ENCODE data around the gene ABCB1. TPM values are rescaled to one million over a fixed set of nuclear protein-coding genes. Genes with fewer than 3 reads are reported as not detected.

ABCB1 gene
- total RNA-seq: 0.86 and 0.97 TPM in 2 replicates

DNA sequence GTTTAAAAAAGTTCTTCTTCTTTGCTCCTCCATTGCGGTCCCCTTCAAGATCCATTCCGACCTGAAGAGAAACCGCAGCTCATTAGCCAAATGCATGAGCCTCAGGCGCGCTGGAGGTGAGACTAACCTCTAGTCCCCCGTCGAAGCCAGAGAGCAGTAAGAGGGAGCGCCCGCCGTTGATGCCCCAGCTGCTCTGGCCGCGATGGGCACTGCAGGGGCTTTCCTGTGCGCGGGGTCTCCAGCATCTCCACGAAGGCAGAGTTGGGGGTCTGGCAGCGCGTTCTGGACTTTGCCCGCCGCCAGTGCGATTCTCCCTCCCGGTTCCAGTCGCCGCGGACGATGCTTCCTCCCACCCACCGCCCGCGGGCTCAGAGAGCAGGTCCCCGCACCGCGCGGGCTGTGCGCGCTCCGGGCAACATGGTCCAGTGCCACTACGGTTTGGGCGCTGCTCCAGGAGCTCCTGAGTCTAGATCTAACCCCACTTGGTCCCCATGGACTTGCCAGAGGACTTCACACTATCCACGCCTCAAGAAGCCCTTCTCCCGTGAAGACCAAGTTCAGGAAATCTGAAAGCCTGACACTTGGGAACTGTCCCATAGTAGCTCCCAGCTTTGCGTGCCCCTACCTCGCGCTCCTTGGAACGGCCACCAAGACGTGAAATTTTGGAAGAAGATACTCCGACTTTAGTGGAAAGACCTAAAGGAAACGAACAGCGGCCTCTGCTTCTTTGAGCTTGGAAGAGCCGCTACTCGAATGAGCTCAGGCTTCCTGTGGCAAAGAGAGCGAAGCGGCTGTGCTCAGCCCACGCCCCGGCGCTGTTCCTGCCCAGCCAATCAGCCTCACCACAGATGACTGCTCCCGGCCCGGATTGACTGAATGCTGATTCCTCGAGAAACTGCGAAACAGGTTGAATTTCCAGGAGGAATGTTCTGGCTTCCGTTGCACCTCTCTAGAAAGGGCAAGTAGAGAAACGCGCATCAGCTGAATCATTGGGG is at the start of gene ABCB1:
Gene ABCB1 (minus strand): TSS at position 755 of the 995 bp plus-strand sequence. CDS start 700 bp downstream, at position 55.
- TF ChIP-seq, protein P1, sequence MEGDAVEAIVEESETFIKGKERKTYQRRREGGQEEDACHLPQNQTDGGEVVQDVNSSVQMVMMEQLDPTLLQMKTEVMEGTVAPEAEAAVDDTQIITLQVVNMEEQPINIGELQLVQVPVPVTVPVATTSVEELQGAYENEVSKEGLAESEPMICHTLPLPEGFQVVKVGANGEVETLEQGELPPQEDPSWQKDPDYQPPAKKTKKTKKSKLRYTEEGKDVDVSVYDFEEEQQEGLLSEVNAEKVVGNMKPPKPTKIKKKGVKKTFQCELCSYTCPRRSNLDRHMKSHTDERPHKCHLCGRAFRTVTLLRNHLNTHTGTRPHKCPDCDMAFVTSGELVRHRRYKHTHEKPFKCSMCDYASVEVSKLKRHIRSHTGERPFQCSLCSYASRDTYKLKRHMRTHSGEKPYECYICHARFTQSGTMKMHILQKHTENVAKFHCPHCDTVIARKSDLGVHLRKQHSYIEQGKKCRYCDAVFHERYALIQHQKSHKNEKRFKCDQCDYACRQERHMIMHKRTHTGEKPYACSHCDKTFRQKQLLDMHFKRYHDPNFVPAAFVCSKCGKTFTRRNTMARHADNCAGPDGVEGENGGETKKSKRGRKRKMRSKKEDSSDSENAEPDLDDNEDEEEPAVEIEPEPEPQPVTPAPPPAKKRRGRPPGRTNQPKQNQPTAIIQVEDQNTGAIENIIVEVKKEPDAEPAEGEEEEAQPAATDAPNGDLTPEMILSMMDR (IDR thresholded peaks at IDR 0.05; ENCODE audit: insufficient read depth, low read depth, low read length): no peak
- peak within 1 kb of the TSS; percentile 5 for H3K4me3 ChIP-seq (ENCODE audit: low read depth, low read length)
- DNase-seq (ENCODE audit: low read depth): peak; percentile 6

DNA sequence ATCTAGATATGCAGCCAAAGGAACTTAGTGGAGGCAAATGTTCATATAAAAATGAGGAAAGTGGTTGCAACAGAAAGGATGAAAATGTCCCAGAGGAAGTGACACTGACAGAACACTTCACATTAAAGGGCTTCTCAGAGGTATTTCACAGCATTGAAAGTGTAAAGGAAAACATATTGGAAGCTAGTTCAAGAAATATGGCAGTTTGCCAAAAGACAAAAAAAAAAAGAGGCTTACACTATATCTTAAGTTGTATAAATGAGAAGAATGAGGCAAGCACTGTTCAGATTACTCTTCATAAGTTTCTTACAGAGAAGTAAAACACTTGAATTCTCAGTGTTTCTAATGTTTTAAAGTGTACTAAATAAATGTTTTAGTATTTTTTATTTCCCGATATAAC is 47.6 kb upstream of the ABCB1 start:
- no peak overlapping the region for H3K4me3 ChIP-seq (ENCODE audit: low read depth, low read length)
- no peak for DNase-seq (ENCODE audit: low read depth)
- TF ChIP-seq, protein P1 (IDR thresholded peaks at IDR 0.05; ENCODE audit: insufficient read depth, low read depth, low read length): no peak

DNA sequence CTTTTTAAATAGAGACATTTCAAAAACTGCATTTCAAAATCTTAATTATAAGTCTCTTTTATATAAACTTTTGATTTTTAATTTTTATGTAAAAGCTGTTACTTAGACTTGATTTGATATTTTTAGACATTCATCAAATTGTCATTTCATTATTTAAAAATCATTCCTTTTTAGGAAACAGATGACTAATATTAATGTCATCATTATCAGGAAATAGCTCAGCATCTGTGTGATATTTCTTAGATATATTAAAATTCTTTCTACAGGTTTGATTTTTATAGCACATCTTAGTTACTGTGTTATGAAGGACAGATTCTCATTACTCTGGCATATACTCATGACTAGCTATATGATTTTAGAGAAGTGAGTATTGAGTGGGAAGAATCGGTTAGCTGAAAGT is 44.8 kb upstream of the ABCB1 start:
- TF ChIP-seq, protein P1 (IDR thresholded peaks at IDR 0.05; ENCODE audit: insufficient read depth, low read depth, low read length): no peak
- no peak for DNase-seq (ENCODE audit: low read depth)
- no peak overlapping the region for H3K4me3 ChIP-seq (ENCODE audit: low read depth, low read length)

DNA sequence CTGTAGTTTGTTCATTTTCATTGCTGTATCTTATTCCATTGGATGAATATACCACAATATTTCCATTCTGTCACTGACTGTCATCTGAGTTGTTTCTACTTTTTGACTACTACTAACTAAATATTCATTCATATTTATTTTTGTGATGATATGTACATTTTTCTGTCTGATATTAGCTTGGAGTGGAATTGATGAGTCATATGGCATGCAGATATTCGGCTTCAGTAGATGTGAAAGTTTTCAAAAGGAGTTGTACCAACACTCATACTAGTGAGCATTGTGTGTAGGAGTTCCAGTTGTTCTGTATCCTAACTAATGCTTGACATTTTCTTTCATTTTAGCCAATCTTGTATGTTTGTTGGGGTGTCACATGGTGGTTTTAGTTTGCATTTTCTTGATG is 35.2 kb upstream of the ABCB1 start:
- TF ChIP-seq, protein P1 (IDR thresholded peaks at IDR 0.05; ENCODE audit: insufficient read depth, low read depth, low read length): no peak
- no peak for DNase-seq (ENCODE audit: low read depth)
- H3K4me3 ChIP-seq (ENCODE audit: low read depth, low read length): no peak overlapping the region

DNA sequence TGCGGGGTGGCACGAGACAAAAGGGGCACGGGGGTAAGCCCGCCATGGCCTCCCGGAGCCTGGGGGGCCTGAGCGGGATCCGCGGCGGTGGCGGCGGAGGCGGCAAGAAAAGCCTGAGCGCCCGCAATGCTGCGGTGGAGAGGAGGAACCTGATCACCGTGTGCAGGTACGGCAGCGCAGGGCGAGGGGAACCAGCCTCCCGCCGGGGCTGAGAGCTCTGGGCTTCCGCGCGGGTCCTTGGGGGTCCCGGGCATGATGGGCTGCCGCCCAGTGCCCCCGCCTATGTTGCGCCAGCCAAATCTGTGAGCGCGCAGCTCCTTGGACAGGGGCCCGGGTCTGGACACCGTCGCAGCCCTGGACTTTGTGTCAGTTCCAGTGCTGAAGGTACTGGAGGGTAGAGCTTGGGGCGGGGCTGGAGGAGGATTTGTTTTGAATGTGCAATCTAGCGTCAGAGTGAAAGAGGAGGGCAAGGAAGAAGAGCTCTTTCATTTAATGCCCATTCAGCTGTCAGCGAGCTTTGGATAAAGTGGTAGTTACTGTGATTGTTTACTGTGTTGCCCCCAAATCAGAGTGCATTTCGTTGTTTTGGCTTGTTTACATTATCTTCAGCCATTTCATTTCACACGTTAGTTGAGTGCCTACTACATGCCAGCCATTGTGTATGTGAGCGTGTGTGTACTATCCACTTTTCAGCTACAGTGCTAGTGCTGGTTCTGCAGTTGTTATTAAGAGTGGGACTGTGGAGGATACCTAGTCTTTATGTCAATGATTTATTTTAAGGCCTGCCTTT is 28.3 kb upstream of the ABCB1 start:
- no peak for DNase-seq (ENCODE audit: low read depth)
- peak overlapping the region; percentile 52 for H3K4me3 ChIP-seq (ENCODE audit: low read depth, low read length)
- TF ChIP-seq, protein P1 (IDR thresholded peaks at IDR 0.05; ENCODE audit: insufficient read depth, low read depth, low read length): no peak

- no peak for DNase-seq (ENCODE audit: low read depth)
- H3K4me3 ChIP-seq (ENCODE audit: low read depth, low read length): peak overlapping the region; percentile 52
- TF ChIP-seq, protein P1 (IDR thresholded peaks at IDR 0.05; ENCODE audit: insufficient read depth, low read depth, low read length): no peak
These were observed 26.9 kb upstream of the ABCB1 start for GRCh38 chr7:87627634-87627994.
